GM18511 (cell line): ENCODE data around the gene USP51.
A peak's percentile ranks its signal among the peaks of the same experiment; 100 is the strongest.
"Not testable (repeated sequence)": the region's sequence is repeated elsewhere in the genome, so short reads cannot be mapped to it uniquely, and the experiment has no call there.

Source experiments
- ATAC-seq: cut with Tn5 transposase; IDR thresholded peaks from one replicate; pipeline ENCODE4 v1.9.1; 2021; ENCODE audit warnings: mild to moderate bottlenecking, moderate library complexity; ENCODE audit not compliant: unreplicated experiment

USP51 gene

GRCh38 chrX:55465791-55466190, 23.9 kb downstream of the USP51 start:
- not testable (repeated sequence) for ATAC-seq

- ATAC-seq, result not testable (repeated sequence)
These were observed 24.5 kb downstream of the USP51 start for GRCh38 chrX:55465108-55465507.

- peak; percentile 56 for ATAC-seq
These were observed 25.6 kb downstream of the USP51 start for GRCh38 chrX:55464050-55464449.

GRCh38 chrX:55459926-55460325, 29.7 kb downstream of the USP51 start:
- not testable (repeated sequence) for ATAC-seq

- not testable (repeated sequence) for ATAC-seq
These were observed 30.2 kb downstream of the USP51 start for GRCh38 chrX:55459426-55459825.

GRCh38 chrX:55455708-55456107, 33.9 kb downstream of the USP51 start:
- ATAC-seq, result not testable (repeated sequence)

- ATAC-seq, result peak; percentile 15
These were observed 36.9 kb downstream of the USP51 start for GRCh38 chrX:55452833-55453124.

GRCh38 chrX:55451990-55452832, 37.4 kb downstream of the USP51 start, which contains the start of gene MAGEH1:
TSS of gene MAGEH1 (plus strand) at chrX:55452127. CDS start at chrX:55452375, 248 bp downstream.
- peak; percentile 97 for ATAC-seq

GRCh38 chrX:55451626-55451989, 38.0 kb downstream of the USP51 start:
- ATAC-seq, result peak; percentile 41

GRCh38 chrX:55451141-55451540, 38.5 kb downstream of the USP51 start:
- ATAC-seq, result no peak

GRCh38 chrX:55450259-55450658, 39.4 kb downstream of the USP51 start:
- no peak for ATAC-seq

- ATAC-seq, result not testable (repeated sequence)
These were observed 46.2 kb downstream of the USP51 start for GRCh38 chrX:55443468-55443867.
